PC-9 (cell line): ENCODE data around the gene ANXA2. TPM values are rescaled to one million over a fixed set of nuclear protein-coding genes. Genes with fewer than 3 reads are reported as not detected.

Experiments used
- BruUV-seq: library from RNA; stranded (reverse); fragments of 400-500 nt; replicated peaks from 2 replicates; lab custom pipeline; 2021; lab: Mats Ljungman, UMichigan
- CTCF ChIA-PET: fragments of 300-600 bp; sonication (Branson Sonifier 250); formaldehyde crosslinking; loops from one replicate; lab custom pipeline; 2022; ENCODE audit warnings: antibody characterized with exemption; lab: Charles Lee
- POLR2A ChIA-PET: fragments of 300-600 bp; sonication (Branson Sonifier 250); formaldehyde crosslinking; loops from one replicate; lab custom pipeline; 2022; ENCODE audit warnings: antibody characterized with exemption; ENCODE audit not compliant: unreplicated experiment; lab: Charles Lee
- DNase-seq, 2 experiments: peaks; one replicate each; pipeline versions ENCODE4 v3.0.0 to v3.0.0-alpha.2; 2015 to 2022; ENCODE audit warnings: mixed read lengths in 1 of 2
- H2AFZ ChIP-seq: fragments of 200-600 bp; sonication (generic); 2 replicates; pipeline ENCODE4 v1.8.1; 2017; ENCODE audit warnings: antibody characterized with exemption
- H3F3A ChIP-seq: fragments of 200-600 bp; sonication (generic); 2 replicates; pipeline ENCODE4 v1.8.1; 2017; ENCODE audit warnings: antibody characterized with exemption, mild to moderate bottlenecking, low read depth; ENCODE audit not compliant: insufficient read depth
- H3K27ac ChIP-seq: fragments of 200-600 bp; sonication (generic); 2 replicates; pipeline ENCODE4 v1.6.1; 2016; ENCODE audit warnings: mixed run types
- H3K27me3 ChIP-seq: fragments of 200-600 bp; sonication (generic); 2 replicates; pipeline ENCODE4 v1.6.1; 2016; ENCODE audit warnings: low read depth, mixed run types; ENCODE audit not compliant: insufficient read depth
- H3K36me3 ChIP-seq: fragments of 200-600 bp; sonication (generic); 2 replicates; pipeline ENCODE4 v1.6.1; 2016; ENCODE audit warnings: low read depth, mixed run types
- H3K4me1 ChIP-seq: fragments of 200-600 bp; sonication (generic); replicated peaks from 2 replicates; pipeline ENCODE4 v1.6.1; 2016; ENCODE audit warnings: mixed run types; ENCODE audit not compliant: insufficient read depth
- H3K4me2 ChIP-seq: fragments of 200-600 bp; sonication (generic); 2 replicates; pipeline ENCODE4 v1.6.1; 2017; ENCODE audit warnings: mixed run types
- H3K4me3 ChIP-seq: fragments of 200-600 bp; sonication (generic); 2 replicates; pipeline ENCODE4 v1.6.1; 2016; ENCODE audit warnings: mixed run types
- H3K79me2 ChIP-seq: fragments of 200-600 bp; sonication (generic); 2 replicates; pipeline ENCODE4 v1.6.1; 2017; ENCODE audit warnings: low read depth, mixed run types
- H3K9me2 ChIP-seq: fragments of 200-600 bp; sonication (generic); 2 replicates; pipeline ENCODE4 v1.8.1; 2017; ENCODE audit warnings: mild to moderate bottlenecking; ENCODE audit not compliant: insufficient read depth
- H3K9me3 ChIP-seq: fragments of 200-600 bp; sonication (generic); 2 replicates; pipeline ENCODE4 v1.8.1; 2016; ENCODE audit warnings: low read depth; ENCODE audit not compliant: insufficient read depth
- H4K20me1 ChIP-seq: fragments of 200-600 bp; sonication (generic); 2 replicates; pipeline ENCODE4 v1.8.1; 2017; ENCODE audit not compliant: insufficient read depth
- EZH2 ChIP-seq: fragments of 200-600 bp; sonication (generic); IDR thresholded peaks from 2 replicates; pipeline ENCODE4 v1.8.0; 2017; ENCODE audit warnings: antibody characterized with exemption, low read depth
- intact Hi-C: fragments of 100-400 bp; cut with micrococcal nuclease; formaldehyde crosslinking; loops from one replicate; pipeline ENCODE4 v1.10.0; 2022; ENCODE audit not compliant: unreplicated experiment
- total RNA-seq: library from RNA; stranded (reverse); gene quantifications from 2 replicates; pipeline ENCODE4 v1.2.3, GENCODE V29; 2021
- TF ChIP-seq, protein P1 (sequence below): fragments of 200-600 bp; sonication (generic); conservative IDR thresholded peaks from 2 replicates; pipeline ENCODE4 v1.6.1; 2017; ENCODE audit warnings: mixed run types, antibody characterized with exemption, mild to moderate bottlenecking, moderate library complexity

Gene ANXA2
- total RNA-seq, 1 experiment from 2014 or later: 1,720 TPM

DNA sequence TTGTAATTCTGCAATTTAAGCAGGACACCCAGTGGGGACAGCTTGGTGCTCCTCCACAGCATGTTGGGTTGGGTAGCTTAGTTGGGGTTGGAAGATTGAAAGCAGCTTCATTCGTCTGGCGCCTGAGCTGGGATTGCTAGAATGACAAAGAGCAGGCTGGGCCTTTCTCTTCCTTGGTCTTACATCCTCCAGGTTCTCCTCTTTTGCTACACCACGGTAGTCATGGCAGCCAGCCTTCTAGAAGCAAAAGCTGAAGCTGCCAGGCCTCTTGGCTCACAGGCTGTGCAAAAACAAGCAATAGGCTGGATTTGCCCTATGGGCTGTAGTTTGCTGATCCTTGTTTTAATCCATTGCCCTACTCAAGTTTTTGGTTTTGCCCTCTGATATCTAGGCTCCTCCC is 3.2 kb upstream of the ANXA2 start:
- POLR2A ChIA-PET: no interaction called here
- Histone ChIP-seq H3K79me2 (peaks cover 15% of the 10 kb centered on the region), H4K20me1 (peaks cover 3% of the 10 kb centered on the region; the same call in 1 of the 2 replicates), H3K9me2 (no peaks in the 10 kb centered on the region), H3F3A (peaks cover 6% of the 10 kb centered on the region; the same call in 1 of the 2 replicates), H3K9me3 (no peaks in the 10 kb centered on the region), H3K4me3 (no peak overlapping the region), H3K27me3 (no peaks in the 10 kb centered on the region), H3K36me3 (0 out of 2 replicates have a peak, but pooled peaks cover 9% of the 10 kb centered on the region), H3K27ac (peak overlapping the region; percentile 94; the same call in 1 of the 2 replicates), H2AFZ (no peak overlapping the region), H3K4me2 (no peak overlapping the region), H3K4me1 (peaks cover 31% of the 10 kb centered on the region)
- TF ChIP-seq, protein P1, sequence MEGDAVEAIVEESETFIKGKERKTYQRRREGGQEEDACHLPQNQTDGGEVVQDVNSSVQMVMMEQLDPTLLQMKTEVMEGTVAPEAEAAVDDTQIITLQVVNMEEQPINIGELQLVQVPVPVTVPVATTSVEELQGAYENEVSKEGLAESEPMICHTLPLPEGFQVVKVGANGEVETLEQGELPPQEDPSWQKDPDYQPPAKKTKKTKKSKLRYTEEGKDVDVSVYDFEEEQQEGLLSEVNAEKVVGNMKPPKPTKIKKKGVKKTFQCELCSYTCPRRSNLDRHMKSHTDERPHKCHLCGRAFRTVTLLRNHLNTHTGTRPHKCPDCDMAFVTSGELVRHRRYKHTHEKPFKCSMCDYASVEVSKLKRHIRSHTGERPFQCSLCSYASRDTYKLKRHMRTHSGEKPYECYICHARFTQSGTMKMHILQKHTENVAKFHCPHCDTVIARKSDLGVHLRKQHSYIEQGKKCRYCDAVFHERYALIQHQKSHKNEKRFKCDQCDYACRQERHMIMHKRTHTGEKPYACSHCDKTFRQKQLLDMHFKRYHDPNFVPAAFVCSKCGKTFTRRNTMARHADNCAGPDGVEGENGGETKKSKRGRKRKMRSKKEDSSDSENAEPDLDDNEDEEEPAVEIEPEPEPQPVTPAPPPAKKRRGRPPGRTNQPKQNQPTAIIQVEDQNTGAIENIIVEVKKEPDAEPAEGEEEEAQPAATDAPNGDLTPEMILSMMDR: no peak
- no peak for TF ChIP-seq EZH2
- no peak for DNase-seq
- intact Hi-C loops: loop anchor here (1.0 kb wide), 1 partner anchor 20 kb away; no protein-coding TSS in a partner anchor
- CTCF ChIA-PET: no interaction called here
- no TSS peak for BruUV-seq

DNA sequence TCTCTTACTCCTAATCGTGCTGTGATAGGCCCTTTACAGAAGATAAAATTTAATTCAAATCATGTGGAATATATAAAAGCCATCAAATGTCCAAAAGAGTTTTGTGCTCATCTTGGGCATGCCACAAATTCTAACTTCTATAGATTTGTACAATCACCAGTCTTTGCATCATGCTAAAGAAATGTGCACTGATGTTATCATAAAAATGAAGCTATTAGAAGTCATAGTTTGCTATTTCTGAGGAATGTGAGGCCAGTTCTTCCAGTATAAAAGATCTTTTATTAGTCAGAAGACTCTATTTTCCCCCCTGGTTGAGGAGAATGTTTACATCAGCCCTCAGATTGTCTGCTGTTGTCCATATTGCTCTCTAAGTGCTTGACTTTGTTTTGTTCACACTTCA is 2.1 kb upstream of the ANXA2 start:
- peak in 1 of 2 experiments; percentile 80 for DNase-seq

DNA sequence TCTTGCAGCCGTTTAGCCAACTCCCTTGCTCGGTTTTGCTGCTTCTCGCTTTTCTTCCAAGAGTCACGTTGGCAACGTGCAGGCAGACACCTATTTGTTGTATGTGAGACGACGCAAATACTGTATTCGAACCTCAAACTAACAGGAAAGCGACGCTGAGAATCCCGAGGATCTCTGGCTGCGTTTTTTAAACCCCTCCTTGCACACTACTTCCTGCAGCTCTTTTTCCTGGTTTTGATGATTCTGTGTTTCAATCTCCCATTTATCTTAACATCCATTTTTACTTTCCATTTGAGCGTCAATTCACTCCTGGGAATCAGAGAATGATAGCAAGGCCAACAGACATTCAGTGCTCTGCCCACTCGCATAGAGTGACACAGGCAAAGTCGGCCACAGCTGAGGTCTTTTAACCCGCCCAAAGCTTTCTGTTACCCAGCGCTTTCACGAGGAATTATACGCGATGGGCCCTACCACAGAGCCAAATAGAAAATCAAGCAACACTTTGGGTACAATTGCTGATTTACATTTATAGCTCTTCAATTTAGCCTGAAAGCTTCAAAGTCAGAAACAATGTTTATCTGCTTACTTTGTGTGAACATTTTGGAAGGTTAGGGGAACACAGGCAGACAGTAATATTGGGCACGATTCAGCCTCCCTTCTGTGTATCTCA is 1.6 kb upstream of the ANXA2 start:
- H3K9me2 ChIP-seq: no peaks in the 10 kb centered on the region
- no TSS peak for BruUV-seq
- H3K4me2 ChIP-seq: peak overlapping the region; percentile 47
- H3F3A ChIP-seq: peaks cover 22% of the 10 kb centered on the region
- H2AFZ ChIP-seq: no peak overlapping the region
- no peak for DNase-seq
- peaks cover 43% of the 10 kb centered on the region for H3K4me1 ChIP-seq
- intact Hi-C loops: loop anchor here (5.0 kb wide), 1 partner anchor 37 kb away; no protein-coding TSS in a partner anchor
- H3K36me3 ChIP-seq: 0 out of 2 replicates have a peak, but pooled peaks cover 9% of the 10 kb centered on the region
- no peaks in the 10 kb centered on the region for H3K27me3 ChIP-seq
- H3K27ac ChIP-seq: peak overlapping the region; percentile 94
- H4K20me1 ChIP-seq: peaks cover 3% of the 10 kb centered on the region; the same call in 1 of the 2 replicates
- H3K79me2 ChIP-seq: peaks cover 30% of the 10 kb centered on the region
- no peaks in the 10 kb centered on the region for H3K9me3 ChIP-seq
- no peak for TF ChIP-seq EZH2
- TF ChIP-seq, protein P1: no peak
- ChIA-PET CTCF (no interaction called here), POLR2A (interaction anchor here (0.5 to 1.0 kb wide), 8 partner anchors 8 to 571 kb away, joined by 3 to 7 read pairs (median 6); no protein-coding TSS in a partner anchor)
- H3K4me3 ChIP-seq: no peak overlapping the region

More for the DNA sequence above, 2.1 kb upstream of the ANXA2 start:
- Histone ChIP-seq H3K9me2 (no peaks in the 10 kb centered on the region), H3K4me1 (peaks cover 38% of the 10 kb centered on the region), H3F3A (peaks cover 16% of the 10 kb centered on the region; the same call in 1 of the 2 replicates), H3K27me3 (no peaks in the 10 kb centered on the region), H4K20me1 (peaks cover 3% of the 10 kb centered on the region; the same call in 1 of the 2 replicates), H3K4me2 (peak overlapping the region; percentile 47), H3K4me3 (no peak overlapping the region), H3K79me2 (peaks cover 25% of the 10 kb centered on the region), H3K36me3 (0 out of 2 replicates have a peak, but pooled peaks cover 9% of the 10 kb centered on the region), H3K9me3 (no peaks in the 10 kb centered on the region), H3K27ac (peak overlapping the region; percentile 94), H2AFZ (no peak overlapping the region)
- intact Hi-C loops: loop anchor here (1.0 to 5.0 kb wide), 2 partner anchors 21 to 38 kb away; no protein-coding TSS in a partner anchor
- ChIA-PET POLR2A (interaction anchor here (0.6 to 1.0 kb wide), 7 partner anchors 9 to 571 kb away, joined by 3 to 7 read pairs (median 5); no protein-coding TSS in a partner anchor), CTCF (no interaction called here)
- no TSS peak for BruUV-seq
- TF ChIP-seq EZH2: no peak
- TF ChIP-seq, protein P1: no peak
